Measurements from ENCODE around the gene CEP85. TPM values are rescaled to one million over a fixed set of nuclear protein-coding genes. Genes with fewer than 3 reads are reported as not detected.

Gene CEP85
- total and polyA plus RNA-seq, 10 of the 15 experiments (the other 5 are each of a cell fraction or from before 2014, with no cell fraction given) = 8.4 to 26.8 (median 21.5) TPM

GRCh38 chr1:26275580-26276431 lies 41.8 kb downstream of the CEP85 start (continued):
- 0 out of 2 replicates have a peak, but pooled peaks have one; percentile 15 for TF ChIP-seq HCFC1 (IDR thresholded peaks at IDR 0.05; ENCODE audit: low read length)
- TF ChIP-seq PKNOX1 (IDR thresholded peaks at IDR 0.05) = 0 out of 2 replicates have a peak, but pooled peaks have one; percentile 18
- no peak for TF ChIP-seq POLR2A (IDR thresholded peaks at IDR 0.05; ENCODE audit: low read depth, low read length)
- TF ChIP-seq SMARCA5 (IDR thresholded peaks at IDR 0.05) = no peak
- no peak for TF ChIP-seq CBFB (IDR thresholded peaks at IDR 0.05; ENCODE audit: low read depth)
- TF ChIP-seq ZNF207 (IDR thresholded peaks at IDR 0.05; ENCODE audit: borderline replicate concordance) = no peak; the same call in 1 of the 2 replicates
- no peak for TF ChIP-seq TCF7 (IDR thresholded peaks at IDR 0.05; ENCODE audit: borderline replicate concordance)
- TF ChIP-seq CREM (IDR thresholded peaks at IDR 0.05; ENCODE audit: low read depth) = no peak
- no peak for TF ChIP-seq E4F1 (IDR thresholded peaks at IDR 0.05; ENCODE audit: borderline replicate concordance, partially characterized antibody)
- TF ChIP-seq FOXM1 (IDR thresholded peaks at IDR 0.05; ENCODE audit: low read depth, low read length) = no peak
- no peak for TF ChIP-seq BRCA1 (IDR thresholded peaks at IDR 0.05; ENCODE audit: low read depth, low read length)
- no peak for TF ChIP-seq SMAD1 (IDR thresholded peaks at IDR 0.05; ENCODE audit: low read depth, partially characterized antibody)
- TF ChIP-seq SIN3A (IDR thresholded peaks at IDR 0.05; ENCODE audit: low read depth, low read length) = no peak
- TF ChIP-seq ZBTB4 (CRISPR knock-in tag; IDR thresholded peaks at IDR 0.05) = no peak
- no peak for TF ChIP-seq KDM1A (IDR thresholded peaks at IDR 0.05; ENCODE audit: borderline replicate concordance)
- TF ChIP-seq SPI1 (IDR thresholded peaks at IDR 0.05; ENCODE audit: borderline replicate concordance, insufficient read depth, low read depth, low read length) = no peak
- no peak for TF ChIP-seq SUZ12 (IDR thresholded peaks at IDR 0.05; ENCODE audit: unreplicated experiment)
- no peak for TF ChIP-seq RBBP5 (conservative IDR thresholded peaks at IDR 0.05)
- no peak for TF ChIP-seq PRDM15 (CRISPR knock-in tag; IDR thresholded peaks at IDR 0.05)
- TF ChIP-seq POLR2AphosphoS2 (IDR thresholded peaks at IDR 0.05; ENCODE audit: low read depth, low read length) = no peak
- no peak for TF ChIP-seq SP1 (IDR thresholded peaks at IDR 0.05; ENCODE audit: low read depth, low read length)
